ENCODE data around the gene UIMC1.

DNA sequence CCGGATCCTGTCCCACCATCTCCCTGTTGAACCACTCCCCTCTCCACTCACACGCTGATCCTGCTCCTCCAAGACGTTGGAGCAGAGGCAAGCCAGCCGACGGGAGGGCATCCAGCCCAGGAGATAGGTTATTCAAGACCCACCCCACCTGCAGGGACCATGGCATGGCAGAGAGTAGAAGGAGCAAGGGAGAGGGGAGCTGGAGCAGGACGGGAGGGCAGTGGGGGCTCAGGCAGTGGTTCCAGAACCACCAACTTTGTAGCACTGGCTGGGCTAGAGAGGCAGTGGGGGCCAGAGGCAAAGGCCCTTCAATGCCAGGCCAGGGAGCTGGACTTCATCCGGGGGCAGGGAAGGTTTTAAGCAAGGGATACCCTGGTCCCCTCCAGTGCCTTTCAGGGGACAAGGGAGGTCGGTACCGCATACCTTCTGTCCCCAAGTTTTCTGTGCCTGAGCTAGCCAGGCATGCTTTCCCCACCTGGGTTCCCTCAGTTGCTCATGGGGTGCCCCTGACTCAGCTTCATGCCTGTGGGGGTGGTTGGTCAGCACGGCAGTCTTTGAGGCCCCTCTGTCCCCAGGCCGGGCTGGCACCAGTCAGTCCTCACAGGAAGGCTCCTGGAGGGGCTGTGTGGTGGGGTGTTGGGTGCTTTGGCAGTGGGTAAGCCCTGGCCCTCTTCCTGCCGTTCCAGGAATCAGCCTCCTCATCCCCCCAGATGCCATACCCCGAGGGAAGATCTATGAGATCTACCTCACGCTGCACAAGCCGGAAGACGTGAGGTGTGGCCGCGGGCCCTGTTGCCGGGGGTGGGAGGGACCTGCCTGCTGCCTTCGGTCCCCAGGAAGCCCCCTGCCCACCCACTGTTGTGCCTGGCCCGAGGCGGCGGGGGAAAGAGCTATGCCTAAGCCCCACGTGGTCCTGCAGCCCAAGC is 129.8 kb downstream of the UIMC1 start:
- TF ChIP-seq, protein P1, sequence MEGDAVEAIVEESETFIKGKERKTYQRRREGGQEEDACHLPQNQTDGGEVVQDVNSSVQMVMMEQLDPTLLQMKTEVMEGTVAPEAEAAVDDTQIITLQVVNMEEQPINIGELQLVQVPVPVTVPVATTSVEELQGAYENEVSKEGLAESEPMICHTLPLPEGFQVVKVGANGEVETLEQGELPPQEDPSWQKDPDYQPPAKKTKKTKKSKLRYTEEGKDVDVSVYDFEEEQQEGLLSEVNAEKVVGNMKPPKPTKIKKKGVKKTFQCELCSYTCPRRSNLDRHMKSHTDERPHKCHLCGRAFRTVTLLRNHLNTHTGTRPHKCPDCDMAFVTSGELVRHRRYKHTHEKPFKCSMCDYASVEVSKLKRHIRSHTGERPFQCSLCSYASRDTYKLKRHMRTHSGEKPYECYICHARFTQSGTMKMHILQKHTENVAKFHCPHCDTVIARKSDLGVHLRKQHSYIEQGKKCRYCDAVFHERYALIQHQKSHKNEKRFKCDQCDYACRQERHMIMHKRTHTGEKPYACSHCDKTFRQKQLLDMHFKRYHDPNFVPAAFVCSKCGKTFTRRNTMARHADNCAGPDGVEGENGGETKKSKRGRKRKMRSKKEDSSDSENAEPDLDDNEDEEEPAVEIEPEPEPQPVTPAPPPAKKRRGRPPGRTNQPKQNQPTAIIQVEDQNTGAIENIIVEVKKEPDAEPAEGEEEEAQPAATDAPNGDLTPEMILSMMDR (optimal IDR thresholded peaks at IDR 0.05 in 1 of 3, IDR thresholded peaks at IDR 0.05 in 1 of 3, conservative IDR thresholded peaks at IDR 0.05 in 1 of 3; ENCODE audit: extremely low read depth in 1 of 3, insufficient read depth in 2 of 3, low read length in 3 of 3): no peak
- no peak for TF ChIP-seq EZH2 (IDR thresholded peaks at IDR 0.05; ENCODE audit: low read length)
